IMR-90 (cell line): ENCODE data around the gene MSH6. TPM values are rescaled to one million over a fixed set of nuclear protein-coding genes. Genes with fewer than 3 reads are reported as not detected.
A peak's percentile ranks its signal among the peaks of the same experiment; 100 is the strongest.

Experiments
- ATAC-seq: fragments of 200-7000 bp; cut with Tn5 transposase; 2 replicates; pipeline ENCODE4 v1.9.1; 2020; ENCODE audit warnings: low read depth, mild to moderate bottlenecking, moderate library complexity
- BruUV-seq: library from RNA; stranded (reverse); fragments of 400-500 nt; replicated peaks from 2 replicates; lab custom pipeline; 2021; lab: Mats Ljungman, UMichigan
- CTCF ChIA-PET: fragments of 300-600 bp; formaldehyde crosslinking; extraction: SDS; loops from one replicate; lab custom pipeline; 2021; ENCODE audit warnings: antibody characterized with exemption; lab: Yijun Ruan, JAX
- POLR2A ChIA-PET: fragments of 300-600 bp; sonication (Branson Sonifier 250); formaldehyde crosslinking; loops from one replicate; lab custom pipeline; 2022; ENCODE audit warnings: antibody characterized with exemption; ENCODE audit not compliant: unreplicated experiment; lab: Charles Lee
- DNase-seq: peaks from one replicate; pipeline ENCODE4 v3.0.0; 2013
- H2AFZ ChIP-seq: replicated peaks from 2 replicates; pipeline ENCODE3; 2013; ENCODE audit warnings: low read length, mild to moderate bottlenecking; ENCODE audit not compliant: poor library complexity
- H2AK5ac ChIP-seq: 2 replicates; pipeline ENCODE4 v1.6.1; 2013; ENCODE audit warnings: low read depth, low read length, inconsistent platforms
- H2AK9ac ChIP-seq: replicated peaks from 2 replicates; pipeline ENCODE3; 2013; ENCODE audit warnings: mild to moderate bottlenecking, low read depth, low read length, moderate library complexity; ENCODE audit not compliant: poor library complexity
- H2BK120ac ChIP-seq: 2 replicates; pipeline ENCODE4 v1.6.1; 2013; ENCODE audit warnings: low read depth, low read length, inconsistent platforms
- H2BK15ac ChIP-seq: 3 replicates; pipeline ENCODE4 v1.6.1; 2013; ENCODE audit warnings: low read depth, low read length, inconsistent platforms
- H2BK20ac ChIP-seq: 2 replicates; pipeline ENCODE4 v1.6.1; 2013; ENCODE audit warnings: low read depth, mild to moderate bottlenecking, inconsistent platforms, low read length, moderate library complexity
- H2BK5ac ChIP-seq: 2 replicates; pipeline ENCODE4 v1.6.1; 2013; ENCODE audit warnings: mild to moderate bottlenecking, low read depth, low read length, inconsistent platforms; ENCODE audit not compliant: poor library complexity, severe bottlenecking
- H3K14ac ChIP-seq: replicated peaks from 2 replicates; pipeline ENCODE4 v1.6.1; 2013; ENCODE audit warnings: low read depth, low read length, inconsistent platforms
- H3K18ac ChIP-seq: 2 replicates; pipeline ENCODE4 v1.6.1; 2013; ENCODE audit warnings: low read depth, low read length, control low read depth
- H3K23ac ChIP-seq: 2 replicates; pipeline ENCODE4 v1.6.1; 2013; ENCODE audit warnings: low read depth, low read length, inconsistent platforms
- H3K27ac ChIP-seq: 2 replicates; pipeline ENCODE4 v1.5.1; 2013; ENCODE audit warnings: mild to moderate bottlenecking, control low read depth, low read length; ENCODE audit not compliant: insufficient read depth
- H3K27me3 ChIP-seq: 2 replicates; pipeline ENCODE4 v1.6.1; 2013; ENCODE audit warnings: low read length; ENCODE audit not compliant: control insufficient read depth, insufficient read depth
- H3K36me3 ChIP-seq: 2 replicates; pipeline ENCODE4 v1.6.1; 2013; ENCODE audit warnings: low read length, mixed read lengths; ENCODE audit not compliant: control insufficient read depth, insufficient read depth
- H3K4ac ChIP-seq: 2 replicates; pipeline ENCODE4 v1.6.1; 2013; ENCODE audit warnings: low read depth, low read length, inconsistent platforms
- H3K4me1 ChIP-seq: 2 replicates; pipeline ENCODE4 v1.6.1; 2013; ENCODE audit warnings: low read length, mixed read lengths; ENCODE audit not compliant: control insufficient read depth, insufficient read depth
- H3K4me2 ChIP-seq: 2 replicates; pipeline ENCODE4 v1.6.1; 2013; ENCODE audit warnings: low read depth, mild to moderate bottlenecking, control low read depth, low read length, moderate library complexity
- H3K4me3 ChIP-seq: 2 replicates; pipeline ENCODE4 v1.5.1; 2013; ENCODE audit warnings: low read depth, mild to moderate bottlenecking, control low read depth, low read length, moderate library complexity; ENCODE audit not compliant: insufficient read depth
- H3K56ac ChIP-seq: 2 replicates; pipeline ENCODE4 v1.6.1; 2013; ENCODE audit warnings: low read length, inconsistent platforms; ENCODE audit not compliant: insufficient read depth; ENCODE audit errors: extremely low read depth
- H3K79me1 ChIP-seq, 2 experiments: 2 replicates each; pipeline ENCODE4 v1.6.1; 2013; ENCODE audit warnings: low read length in 2 of 2, inconsistent platforms in 1 of 2, low read depth in 1 of 2
- H3K9ac ChIP-seq: 2 replicates; pipeline ENCODE4 v1.6.1; 2013; ENCODE audit warnings: low read depth, low read length, control low read depth
- H3K9me1 ChIP-seq: 2 replicates; pipeline ENCODE4 v1.6.1; 2013; ENCODE audit warnings: low read length, inconsistent platforms; ENCODE audit not compliant: insufficient read depth
- H3K9me3 ChIP-seq: 2 replicates; pipeline ENCODE4 v1.6.1; 2013; ENCODE audit warnings: low read length; ENCODE audit not compliant: control insufficient read depth, insufficient read depth
- H4K20me1 ChIP-seq: 2 replicates; pipeline ENCODE4 v1.6.1; 2013; ENCODE audit warnings: low read length, inconsistent platforms; ENCODE audit not compliant: insufficient read depth
- H4K5ac ChIP-seq: 2 replicates; pipeline ENCODE4 v1.6.1; 2013; ENCODE audit warnings: mild to moderate bottlenecking, low read depth, low read length, control low read depth
- H4K8ac ChIP-seq, 2 experiments: 2 replicates each; pipeline ENCODE4 v1.6.1; 2013; ENCODE audit warnings: low read depth in 2 of 2, low read length in 2 of 2, control low read depth in 1 of 2, inconsistent platforms in 1 of 2
- H4K91ac ChIP-seq: 2 replicates; pipeline ENCODE4 v1.6.1; 2013; ENCODE audit warnings: low read depth, low read length, inconsistent platforms; ENCODE audit not compliant: insufficient read depth
- BHLHE40 ChIP-seq: fragments of 150-350 bp; IDR thresholded peaks from 2 replicates; pipeline ENCODE4 v1.6.1; 2016; ENCODE audit warnings: mild to moderate bottlenecking, low read depth, low read length
- CEBPB ChIP-seq: IDR thresholded peaks from 2 replicates; pipeline ENCODE4 v1.6.1; 2012; ENCODE audit warnings: low read depth, low read length, improper control_type of control experiment
- CHD1 ChIP-seq: IDR thresholded peaks from 2 replicates; pipeline ENCODE4 v1.6.1; 2012; ENCODE audit warnings: low read depth, low read length, improper control_type of control experiment
- CTCF ChIP-seq: conservative IDR thresholded peaks from 2 replicates; pipeline ENCODE4 v1.5.1; 2012; ENCODE audit warnings: mild to moderate bottlenecking, low read depth, low read length, improper control_type of control experiment
- ELK1 ChIP-seq: fragments of 150-350 bp; IDR thresholded peaks from 2 replicates; pipeline ENCODE4 v1.6.1; 2016; ENCODE audit warnings: low read depth, mild to moderate bottlenecking, low read length, moderate library complexity, borderline replicate concordance
- FOS ChIP-seq: fragments of 150-350 bp; IDR thresholded peaks from 2 replicates; pipeline ENCODE4 v1.6.1; 2016; ENCODE audit warnings: low read depth, low read length
- MAFK ChIP-seq: IDR thresholded peaks from 2 replicates; pipeline ENCODE4 v1.6.1; 2012; ENCODE audit warnings: low read depth, low read length, improper control_type of control experiment
- MAZ ChIP-seq: IDR thresholded peaks from 2 replicates; pipeline ENCODE4 v1.6.1; 2012; ENCODE audit warnings: low read depth, mild to moderate bottlenecking, low read length, improper control_type of control experiment, moderate library complexity, borderline replicate concordance
- NFE2L2 ChIP-seq: fragments of 150-350 bp; IDR thresholded peaks from 2 replicates; pipeline ENCODE4 v1.6.1; 2016; ENCODE audit warnings: low read depth, mild to moderate bottlenecking, low read length
- RAD21 ChIP-seq: IDR thresholded peaks from 2 replicates; pipeline ENCODE4 v1.6.1; 2012; ENCODE audit warnings: low read length, improper control_type of control experiment
- RCOR1 ChIP-seq: IDR thresholded peaks from 2 replicates; pipeline ENCODE4 v1.6.1; 2012; ENCODE audit warnings: mild to moderate bottlenecking, low read length, improper control_type of control experiment; ENCODE audit not compliant: insufficient replicate concordance
- RFX5 ChIP-seq: IDR thresholded peaks from 2 replicates; pipeline ENCODE4 v1.8.0; 2012; ENCODE audit warnings: low read depth, mild to moderate bottlenecking, low read length, moderate library complexity
- SMC3 ChIP-seq: fragments of 150-350 bp; IDR thresholded peaks from 2 replicates; pipeline ENCODE4 v1.6.1; 2016; ENCODE audit warnings: low read depth, mild to moderate bottlenecking, antibody characterized with exemption, low read length, moderate library complexity
- USF2 ChIP-seq: fragments of 150-350 bp; IDR thresholded peaks from 2 replicates; pipeline ENCODE4 v1.6.1; 2017; ENCODE audit warnings: mild to moderate bottlenecking, antibody characterized with exemption, low read length, low read depth
- WGBS, 2 experiments: methylation state at CpG; one replicate each; pipeline versions ENCODE4 v1.1.5 to v1.1.7; 2013; ENCODE audit warnings: missing lambda C conversion rate in 2 of 2; ENCODE audit not compliant: insufficient read length in 1 of 2; ENCODE audit errors: extremely low coverage in 2 of 2; 5-methylcytosine and 5-hydroxymethylcytosine counted together
- dilution Hi-C: fragments of 300-500 bp; cut with HindIII; formaldehyde crosslinking; loops from one replicate; pipeline ENCODE4 v1.14.3; 2018; ENCODE audit warnings: low sequenced_read_pairs; ENCODE audit not compliant: unreplicated experiment
- in situ Hi-C: fragments of 300-500 bp; cut with MboI; formaldehyde crosslinking; loops from 3 replicates; pipeline ENCODE4 v1.14.3; 2019; ENCODE audit warnings: low sequenced_read_pairs, inconsistent platforms, mixed read lengths
- intact Hi-C: fragments of 100-400 bp; cut with micrococcal nuclease; formaldehyde crosslinking; loops from 2 replicates; pipeline ENCODE4 v1.10.0; 2022
- polyA plus RNA-seq, 3 experiments: library from polyadenylated mRNA; depleted of rRNA; stranded (reverse); fragments of >200 nt; gene quantifications; 2 replicates each; pipeline ENCODE4 v1.2.3, GENCODE V29; 2012; ENCODE audit warnings: low replicate concordance in 1 of 3
- total RNA-seq: library from RNA; depleted of rRNA; stranded (reverse); fragments of >200 nt; gene quantifications from 2 replicates; pipeline ENCODE4 v1.2.3, GENCODE V29; 2012

Gene MSH6
- total and polyA plus RNA-seq, 2 of the 4 experiments (the other 2 are of a cell fraction) = 17.1 to 48.9 TPM

GRCh38 chr2:47819834-47820233 lies 36.9 kb downstream of the MSH6 start:
- peaks cover 3 to 7% of the 10 kb centered on the region in 2 experiments; a peak in 3 of 4 replicates for H3K79me1 ChIP-seq
- no peak overlapping the region for H4K91ac ChIP-seq
- POLR2A ChIA-PET = no interaction called here
- peak; percentile 29 for DNase-seq
- no peak overlapping the region for H2BK120ac ChIP-seq
- ATAC-seq = no peak
- no peak overlapping the region for H3K18ac ChIP-seq
- H2AK5ac ChIP-seq = no peak overlapping the region
- dilution Hi-C loops (no loop called here), in situ Hi-C loops (no loop called here), intact Hi-C loops (no loop called here)
- no peak overlapping the region for H4K8ac ChIP-seq
- H2AFZ ChIP-seq = no peak overlapping the region
- H2AK9ac ChIP-seq = no peak overlapping the region
- no peak overlapping the region for H3K14ac ChIP-seq
- H4K5ac ChIP-seq = no peak overlapping the region
- no peaks in the 10 kb centered on the region for H3K9me3 ChIP-seq
- TF ChIP-seq BHLHE40 (no peak), RFX5 (no peak), CHD1 (no peak), USF2 (no peak), NFE2L2 (no peak), RAD21 (no peak), FOS (no peak), MAZ (no peak), SMC3 (no peak), CTCF (no peak), RCOR1 (no peak), MAFK (no peak), CEBPB (no peak), ELK1 (no peak)
- no CpG with 5 or more reads among the region's 3 CpGs for WGBS, 2 experiments
- no peak overlapping the region for H3K4me3 ChIP-seq
- H2BK20ac ChIP-seq = no peak overlapping the region
- no peak overlapping the region for H3K4ac ChIP-seq
- no peak overlapping the region for H3K23ac ChIP-seq
- H3K56ac ChIP-seq = no peak overlapping the region
- no peak overlapping the region for H3K4me2 ChIP-seq
- no peak overlapping the region for H3K9ac ChIP-seq
- H3K36me3 ChIP-seq = peaks cover 35% of the 10 kb centered on the region
- no TSS peak for BruUV-seq
- H2BK15ac ChIP-seq = no peak overlapping the region
- H3K9me1 ChIP-seq = no peaks in the 10 kb centered on the region
- H3K4me1 ChIP-seq = no peaks in the 10 kb centered on the region
- no peak overlapping the region for H2BK5ac ChIP-seq
- CTCF ChIA-PET = interaction anchor here (1.0 to 1.2 kb wide), 2 partner anchors 15 to 20 kb away, joined by 3 to 4 read pairs; no protein-coding TSS in a partner anchor
- no peak overlapping the region for H3K27ac ChIP-seq
- H4K20me1 ChIP-seq = no peaks in the 10 kb centered on the region
- no peaks in the 10 kb centered on the region for H3K27me3 ChIP-seq
